ENCODE measurements around the gene DMKN.

Gene DMKN

GRCh38 chr19:35558400-35559280, 45.2 kb upstream of the DMKN start:
- Histone ChIP-seq H4K8ac (ENCODE audit: low read depth, low read length) (no peak overlapping the region), H2AK5ac (ENCODE audit: low read length) (no peak overlapping the region), H2BK120ac (ENCODE audit: insufficient read depth, low read length, poor library complexity) (no peak overlapping the region), H3K4me2 (ENCODE audit: low read length) (no peak overlapping the region), H3K18ac (ENCODE audit: low read length) (no peak overlapping the region), H3K9ac (ENCODE audit: low read length) (no peak overlapping the region), H3K14ac (ENCODE audit: low read length) (no peak overlapping the region), H4K12ac (ENCODE audit: low read depth, low read length) (no peak overlapping the region), H2AFZ (ENCODE audit: insufficient read depth, low read length, poor library complexity) (no peak overlapping the region), H3K36me3 (ENCODE audit: control insufficient read depth in 1 of 2, insufficient read depth in 2 of 2, low read length in 2 of 2) (no peaks in the 10 kb centered on the region), H3K27me3 (ENCODE audit: insufficient read depth, low read length) (peaks cover 13% of the 10 kb centered on the region), H3K4me3 (ENCODE audit: low read depth, low read length) (no peak overlapping the region), H2BK12ac (ENCODE audit: low read length) (no peak overlapping the region), H3K23ac (ENCODE audit: low read length) (no peak overlapping the region), H3K27ac (ENCODE audit: low read depth, low read length) (no peak overlapping the region), H3K4ac (ENCODE audit: low read depth, low read length) (no peak overlapping the region), H3K4me1 (ENCODE audit: control insufficient read depth in 1 of 2, insufficient read depth in 2 of 2, low read length in 2 of 2) (peaks cover 2 to 3% of the 10 kb centered on the region in 2 experiments), H3K9me3 (ENCODE audit: insufficient read depth, low read depth, low read length) (peaks cover 10% of the 10 kb centered on the region), H3K79me1 (ENCODE audit: low read length) (no peaks in the 10 kb centered on the region), H3K79me2 (ENCODE audit: control insufficient read depth, insufficient read depth, low read length, poor library complexity) (no peaks in the 10 kb centered on the region), H4K91ac (ENCODE audit: low read depth, low read length) (no peak overlapping the region), H2BK5ac (ENCODE audit: low read depth, low read length, poor library complexity) (no peak overlapping the region)
- WGBS (ENCODE audit: extremely low coverage, insufficient coverage, insufficient read length), result no CpG with 5 or more reads among the region's 53 CpGs
- DNase-seq, result no peak

- H2AFZ ChIP-seq (ENCODE audit: insufficient read depth, low read length, poor library complexity), result no peak overlapping the region
- H3K36me3 ChIP-seq (ENCODE audit: control insufficient read depth in 1 of 2, insufficient read depth in 2 of 2, low read length in 2 of 2), result no peaks in the 10 kb centered on the region
- no peak overlapping the region for H3K9ac ChIP-seq (ENCODE audit: low read length)
- no peak overlapping the region for H3K14ac ChIP-seq (ENCODE audit: low read length)
- no peak overlapping the region for H3K4me3 ChIP-seq (ENCODE audit: low read depth, low read length)
- no peak overlapping the region for H2BK120ac ChIP-seq (ENCODE audit: insufficient read depth, low read length, poor library complexity)
- no peaks in the 10 kb centered on the region for H3K79me2 ChIP-seq (ENCODE audit: control insufficient read depth, insufficient read depth, low read length, poor library complexity)
- H3K79me1 ChIP-seq (ENCODE audit: low read length), result no peaks in the 10 kb centered on the region
- H3K4me2 ChIP-seq (ENCODE audit: low read length), result peak overlapping the region; percentile 40
- no peak overlapping the region for H3K18ac ChIP-seq (ENCODE audit: low read length)
- peaks cover 13% of the 10 kb centered on the region for H3K27me3 ChIP-seq (ENCODE audit: insufficient read depth, low read length)
- no peak overlapping the region for H2BK5ac ChIP-seq (ENCODE audit: low read depth, low read length, poor library complexity)
- H4K91ac ChIP-seq (ENCODE audit: low read depth, low read length), result no peak overlapping the region
- H2AK5ac ChIP-seq (ENCODE audit: low read length), result no peak overlapping the region
- no peak overlapping the region for H2BK12ac ChIP-seq (ENCODE audit: low read length)
- DNase-seq, result peak in 1 of 2 donors; percentile 23
- H3K27ac ChIP-seq (ENCODE audit: low read depth, low read length), result no peak overlapping the region
- peaks cover 10% of the 10 kb centered on the region for H3K9me3 ChIP-seq (ENCODE audit: insufficient read depth, low read depth, low read length)
- H3K23ac ChIP-seq (ENCODE audit: low read length), result no peak overlapping the region
- WGBS (ENCODE audit: extremely low coverage, insufficient coverage, insufficient read length), result no CpG with 5 or more reads among the region's 60 CpGs
- H4K12ac ChIP-seq (ENCODE audit: low read depth, low read length), result no peak overlapping the region
- peaks cover 2 to 3% of the 10 kb centered on the region in 2 experiments for H3K4me1 ChIP-seq (ENCODE audit: control insufficient read depth in 1 of 2, insufficient read depth in 2 of 2, low read length in 2 of 2)
- H3K4ac ChIP-seq (ENCODE audit: low read depth, low read length), result no peak overlapping the region
- H4K8ac ChIP-seq (ENCODE audit: low read depth, low read length), result no peak overlapping the region
These were observed 44.3 kb upstream of the DMKN start for GRCh38 chr19:35557539-35558399.

GRCh38 chr19:35556846-35557538, 43.5 kb upstream of the DMKN start:
- H3K4me3 ChIP-seq (ENCODE audit: low read depth, low read length), result no peak overlapping the region
- no peaks in the 10 kb centered on the region for H3K79me1 ChIP-seq (ENCODE audit: low read length)
- H2BK12ac ChIP-seq (ENCODE audit: low read length), result no peak overlapping the region
- peaks cover 13% of the 10 kb centered on the region for H3K27me3 ChIP-seq (ENCODE audit: insufficient read depth, low read length)
- H3K18ac ChIP-seq (ENCODE audit: low read length), result no peak overlapping the region
- no peak overlapping the region for H4K8ac ChIP-seq (ENCODE audit: low read depth, low read length)
- H3K27ac ChIP-seq (ENCODE audit: low read depth, low read length), result no peak overlapping the region
- H3K4ac ChIP-seq (ENCODE audit: low read depth, low read length), result no peak overlapping the region
- H2AK5ac ChIP-seq (ENCODE audit: low read length), result no peak overlapping the region
- H2BK5ac ChIP-seq (ENCODE audit: low read depth, low read length, poor library complexity), result no peak overlapping the region
- H3K4me2 ChIP-seq (ENCODE audit: low read length), result no peak overlapping the region
- no peak overlapping the region for H3K23ac ChIP-seq (ENCODE audit: low read length)
- H4K91ac ChIP-seq (ENCODE audit: low read depth, low read length), result no peak overlapping the region
- no peak overlapping the region for H4K12ac ChIP-seq (ENCODE audit: low read depth, low read length)
- DNase-seq, result no peak
- no peaks in the 10 kb centered on the region for H3K79me2 ChIP-seq (ENCODE audit: control insufficient read depth, insufficient read depth, low read length, poor library complexity)
- no peak overlapping the region for H3K9ac ChIP-seq (ENCODE audit: low read length)
- no peak overlapping the region for H2BK120ac ChIP-seq (ENCODE audit: insufficient read depth, low read length, poor library complexity)
- H3K9me3 ChIP-seq (ENCODE audit: insufficient read depth, low read depth, low read length), result peaks cover 10% of the 10 kb centered on the region
- H3K14ac ChIP-seq (ENCODE audit: low read length), result no peak overlapping the region
- H2AFZ ChIP-seq (ENCODE audit: insufficient read depth, low read length, poor library complexity), result no peak overlapping the region
- H3K36me3 ChIP-seq (ENCODE audit: control insufficient read depth in 1 of 2, insufficient read depth in 2 of 2, low read length in 2 of 2), result no peaks in the 10 kb centered on the region
- WGBS (ENCODE audit: extremely low coverage, insufficient coverage, insufficient read length), result no CpG with 5 or more reads among the region's 16 CpGs
- peaks cover 2 to 3% of the 10 kb centered on the region in 2 experiments for H3K4me1 ChIP-seq (ENCODE audit: control insufficient read depth in 1 of 2, insufficient read depth in 2 of 2, low read length in 2 of 2)

GRCh38 chr19:35556025-35556590, 42.7 kb upstream of the DMKN start:
- WGBS (ENCODE audit: extremely low coverage, insufficient coverage, insufficient read length), result 100% methylated on average over 2 of the region's 9 CpGs
- DNase-seq, result no peak
- H3K27ac ChIP-seq (ENCODE audit: low read depth, low read length), result no peak overlapping the region

More at GRCh38 chr19:35556025-35556590, 42.7 kb upstream of the DMKN start:
- Histone ChIP-seq H2AK5ac (ENCODE audit: low read length) (no peak overlapping the region), H2BK5ac (ENCODE audit: low read depth, low read length, poor library complexity) (no peak overlapping the region), H3K4me2 (ENCODE audit: low read length) (no peak overlapping the region), H2BK12ac (ENCODE audit: low read length) (no peak overlapping the region), H3K4me3 (ENCODE audit: low read depth, low read length) (no peak overlapping the region), H3K18ac (ENCODE audit: low read length) (no peak overlapping the region), H3K9ac (ENCODE audit: low read length) (no peak overlapping the region), H3K27me3 (ENCODE audit: insufficient read depth, low read length) (peaks cover 13% of the 10 kb centered on the region), H3K79me2 (ENCODE audit: control insufficient read depth, insufficient read depth, low read length, poor library complexity) (no peaks in the 10 kb centered on the region), H3K36me3 (ENCODE audit: control insufficient read depth in 1 of 2, insufficient read depth in 2 of 2, low read length in 2 of 2) (no peaks in the 10 kb centered on the region), H3K23ac (ENCODE audit: low read length) (no peak overlapping the region), H4K8ac (ENCODE audit: low read depth, low read length) (no peak overlapping the region), H3K4me1 (ENCODE audit: control insufficient read depth in 1 of 2, insufficient read depth in 2 of 2, low read length in 2 of 2) (peaks cover 2 to 3% of the 10 kb centered on the region in 2 experiments), H3K4ac (ENCODE audit: low read depth, low read length) (no peak overlapping the region), H4K12ac (ENCODE audit: low read depth, low read length) (no peak overlapping the region), H2BK120ac (ENCODE audit: insufficient read depth, low read length, poor library complexity) (no peak overlapping the region), H3K9me3 (ENCODE audit: insufficient read depth, low read depth, low read length) (peaks cover 10% of the 10 kb centered on the region), H3K14ac (ENCODE audit: low read length) (no peak overlapping the region), H3K79me1 (ENCODE audit: low read length) (no peaks in the 10 kb centered on the region), H4K91ac (ENCODE audit: low read depth, low read length) (no peak overlapping the region), H2AFZ (ENCODE audit: insufficient read depth, low read length, poor library complexity) (no peak overlapping the region)
